ENCODE measurements around the gene FHIP1B. TPM values are rescaled to one million over a fixed set of nuclear protein-coding genes. Genes with fewer than 3 reads are reported as not detected.

Gene FHIP1B
- total RNA-seq, 1 donor from 2014 or later: 22.9 TPM

GRCh38 chr11:6240781-6241180 is 6.3 kb upstream of the FHIP1B start:
- DNase-seq (ENCODE audit: extremely low read depth, low read depth, low spot score): no peak

GRCh38 chr11:6240139-6240538 is 5.7 kb upstream of the FHIP1B start:
- no peak for DNase-seq (ENCODE audit: extremely low read depth, low read depth, low spot score)

- no peak for DNase-seq (ENCODE audit: extremely low read depth, low read depth, low spot score)
Observed at GRCh38 chr11:6238902-6239301, 4.5 kb upstream of the FHIP1B start, which contains the start of gene CNGA4. Gene CNGA4, plus strand, starts transcription at chr11:6239089. Its CDS starts 118 bp downstream, at chr11:6239207.

GRCh38 chr11:6237761-6238302 is 3.4 kb upstream of the FHIP1B start:
- DNase-seq (ENCODE audit: extremely low read depth, low read depth, low spot score): no peak

- no peak for DNase-seq (ENCODE audit: extremely low read depth, low read depth, low spot score)
Observed at GRCh38 chr11:6237266-6237665, 2.8 kb upstream of the FHIP1B start.

GRCh38 chr11:6233984-6234386 is 451 bp downstream of the FHIP1B start:
- no peak for DNase-seq (ENCODE audit: extremely low read depth, low read depth, low spot score)

- no peak for DNase-seq (ENCODE audit: extremely low read depth, low read depth, low spot score)
Observed at GRCh38 chr11:6232899-6233298, 1.5 kb downstream of the FHIP1B start.

- DNase-seq (ENCODE audit: extremely low read depth, low read depth, low spot score): no peak
Observed at GRCh38 chr11:6229911-6230310, 4.5 kb downstream of the FHIP1B start.

- DNase-seq (ENCODE audit: extremely low read depth, low read depth, low spot score): no peak
Observed at GRCh38 chr11:6228520-6228919, 5.9 kb downstream of the FHIP1B start.

- DNase-seq (ENCODE audit: extremely low read depth, low read depth, low spot score): no peak
Observed at GRCh38 chr11:6225896-6226295, 8.5 kb downstream of the FHIP1B start.

- DNase-seq (ENCODE audit: extremely low read depth, low read depth, low spot score): no peak
Observed at GRCh38 chr11:6225024-6225423, 9.4 kb downstream of the FHIP1B start.

GRCh38 chr11:6224421-6224820 is 10.0 kb downstream of the FHIP1B start:
- no peak for DNase-seq (ENCODE audit: extremely low read depth, low read depth, low spot score)

- DNase-seq (ENCODE audit: extremely low read depth, low read depth, low spot score): no peak
Observed at GRCh38 chr11:6223854-6224253, 10.6 kb downstream of the FHIP1B start.

- DNase-seq (ENCODE audit: extremely low read depth, low read depth, low spot score): no peak
Observed at GRCh38 chr11:6219359-6219758, 15.1 kb downstream of the FHIP1B start.

GRCh38 chr11:6217722-6218121 is 16.7 kb downstream of the FHIP1B start:
- no peak for DNase-seq (ENCODE audit: extremely low read depth, low read depth, low spot score)

- no peak for DNase-seq (ENCODE audit: extremely low read depth, low read depth, low spot score)
Observed at GRCh38 chr11:6216501-6216900, 17.9 kb downstream of the FHIP1B start.

GRCh38 chr11:6214530-6214929 is 19.9 kb downstream of the FHIP1B start:
- no peak for DNase-seq (ENCODE audit: extremely low read depth, low read depth, low spot score)

GRCh38 chr11:6210274-6210955 is 24.0 kb downstream of the FHIP1B start:
- DNase-seq (ENCODE audit: extremely low read depth, low read depth, low spot score): no peak

GRCh38 chr11:6209801-6210200 is 24.6 kb downstream of the FHIP1B start:
- DNase-seq (ENCODE audit: extremely low read depth, low read depth, low spot score): no peak

- DNase-seq (ENCODE audit: extremely low read depth, low read depth, low spot score): no peak
Observed at GRCh38 chr11:6206456-6207180, 27.8 kb downstream of the FHIP1B start.

GRCh38 chr11:6205366-6205765 is 29.1 kb downstream of the FHIP1B start, which contains the start of gene C11orf42:
Gene C11orf42, plus strand, starts transcription at chr11:6205557. Its CDS starts 59 bp downstream, at chr11:6205616.
- no peak for DNase-seq (ENCODE audit: extremely low read depth, low read depth, low spot score)

- DNase-seq (ENCODE audit: extremely low read depth, low read depth, low spot score): no peak
Observed at GRCh38 chr11:6204706-6205105, 29.7 kb downstream of the FHIP1B start.
